ENCODE data around the gene PLA2G4A. TPM values are rescaled to one million over a fixed set of nuclear protein-coding genes. Genes with fewer than 3 reads are reported as not detected.

The PLA2G4A gene
- total RNA-seq, 1 experiment from 2014 or later: 0.39 TPM

GRCh38 chr1:186807163-186807562 is 21.6 kb upstream of the PLA2G4A start:
- Histone ChIP-seq H2BK12ac (ENCODE audit: insufficient read length, low read depth, low read length) (no peak overlapping the region), H3K27me3 (ENCODE audit: insufficient read depth, low read length) (no peaks in the 10 kb centered on the region), H3K23me2 (ENCODE audit: insufficient read length, low read depth, low read length, poor library complexity, severe bottlenecking) (no peaks in the 10 kb centered on the region), H3K18ac (ENCODE audit: insufficient read length, low read depth, low read length) (no peak overlapping the region), H3T11ph (ENCODE audit: low read length) (no peak overlapping the region), H3K4me1 (ENCODE audit: insufficient read depth, low read length) (no peaks in the 10 kb centered on the region), H3K14ac (ENCODE audit: insufficient read depth, low read length) (no peak overlapping the region), H2BK120ac (ENCODE audit: low read depth, low read length, poor library complexity, severe bottlenecking) (no peak overlapping the region), H3K56ac (ENCODE audit: insufficient read length, low read depth, low read length) (no peak overlapping the region), H2AFZ (ENCODE audit: low read length) (no peak overlapping the region), H4K20me1 (ENCODE audit: control insufficient read depth, insufficient read depth, insufficient read length) (no peaks in the 10 kb centered on the region), H3K4me2 (ENCODE audit: insufficient read depth, insufficient read length, low read length) (no peak overlapping the region), H3K9me3 (ENCODE audit: control insufficient read depth, low read depth, low read length) (no peaks in the 10 kb centered on the region), H4K8ac (replicated peaks; ENCODE audit: insufficient read length, low read depth, low read length) (no peak overlapping the region), H4K5ac (ENCODE audit: insufficient read length, low read depth, low read length) (no peak overlapping the region), H2BK5ac (ENCODE audit: insufficient read length, low read length) (no peak overlapping the region), H2AK5ac (ENCODE audit: insufficient read length, low read length) (no peak overlapping the region), H3K27ac (ENCODE audit: insufficient read length, low read depth, low read length) (no peak overlapping the region), H3K23ac (ENCODE audit: insufficient read length, low read depth, low read length) (no peak overlapping the region), H3K79me2 (ENCODE audit: insufficient read depth, low read length) (no peaks in the 10 kb centered on the region), H3K79me1 (ENCODE audit: insufficient read depth, low read depth, low read length, poor library complexity, severe bottlenecking) (no peaks in the 10 kb centered on the region), H3K4ac (ENCODE audit: low read depth, low read length) (no peak overlapping the region), H3K9ac (ENCODE audit: extremely low read depth, insufficient read length, low read length) (no peak overlapping the region), H4K91ac (ENCODE audit: insufficient read length, low read depth, low read length) (no peak overlapping the region), H2BK20ac (ENCODE audit: low read depth, low read length, poor library complexity, severe bottlenecking) (no peak overlapping the region), H2BK15ac (ENCODE audit: low read depth, low read length) (no peak overlapping the region)
- WGBS (ENCODE audit: extremely low coverage, insufficient read length, low lambda C conversion rate): no CpG with 5 or more reads among the region's 4 CpGs
- no peaks in the 10 kb centered on the region for H3K9me3 Mint-ChIP-seq
- H3K27me3 Mint-ChIP-seq (ENCODE audit: low read depth): no peaks in the 10 kb centered on the region
- H3K27ac Mint-ChIP-seq: no peak overlapping the region
- no peak for DNase-seq
- no peaks in the 10 kb centered on the region for H3K36me3 Mint-ChIP-seq (ENCODE audit: insufficient read depth in 1 of 3, low read depth in 3 of 3)
- H3K4me1 Mint-ChIP-seq: 0 out of 4 replicates have a peak, but pooled peaks cover 0 to 3% of the 10 kb centered on the region in 2 experiments
- no peak overlapping the region for H3K4me3 Mint-ChIP-seq
- TF ChIP-seq CTCF (conservative IDR thresholded peaks at IDR 0.05): no peak
